Caki2 (cell line): ENCODE data around the gene GALNT9. TPM values are rescaled to one million over a fixed set of nuclear protein-coding genes. Genes with fewer than 3 reads are reported as not detected.
"Not testable (repeated sequence)": the region's sequence is repeated elsewhere in the genome, so short reads cannot be mapped to it uniquely, and the experiment has no call there.

Experiments
- DNase-seq: peaks from one replicate; pipeline ENCODE4 v3.0.0-alpha.2; 2015; ENCODE audit warnings: low read depth
- in situ Hi-C: cut with HindIII; loops from 2 replicates; pipeline ENCODE4 v1.10.0; 2016; ENCODE audit warnings: low sequenced_read_pairs, low pct_unique_long_range_greater_than_20kb, mixed read lengths
- total RNA-seq: library from RNA; depleted of rRNA; stranded (reverse); fragments of >200 nt; shearing (Covaris generic); gene quantifications from 2 replicates; pipeline ENCODE4 v1.2.3, GENCODE V29; 2014; ENCODE audit warnings: low replicate concordance

The GALNT9 gene
- total RNA-seq, 1 experiment from 2014 or later = 14.6 TPM

GRCh38 chr12:132307976-132308852 lies 21.2 kb downstream of the GALNT9 start:
- in situ Hi-C loops = no loop called here
- no peak for DNase-seq

GRCh38 chr12:132306885-132307191 lies 22.6 kb downstream of the GALNT9 start:
- DNase-seq = no peak
- in situ Hi-C loops = no loop called here

GRCh38 chr12:132305991-132306884 lies 23.2 kb downstream of the GALNT9 start:
- no peak for DNase-seq
- in situ Hi-C loops = no loop called here

- in situ Hi-C loops = no loop called here
Measured at GRCh38 chr12:132305560-132305966, 23.8 kb downstream of the GALNT9 start.

GRCh38 chr12:132304866-132305265 lies 24.5 kb downstream of the GALNT9 start:
- DNase-seq, in situ Hi-C loops: not testable (repeated sequence)

More at GRCh38 chr12:132305560-132305966, 23.8 kb downstream of the GALNT9 start:
- no peak for DNase-seq

GRCh38 chr12:132303853-132304373 lies 25.5 kb downstream of the GALNT9 start:
- DNase-seq, in situ Hi-C loops: not testable (repeated sequence)

GRCh38 chr12:132302466-132303358 lies 26.7 kb downstream of the GALNT9 start:
- in situ Hi-C loops = no loop called here
- DNase-seq = no peak

GRCh38 chr12:132300789-132301722 lies 28.3 kb downstream of the GALNT9 start:
- DNase-seq = no peak
- in situ Hi-C loops = no loop called here

- in situ Hi-C loops = no loop called here
- DNase-seq = no peak
Measured at GRCh38 chr12:132296063-132296462, 33.3 kb downstream of the GALNT9 start.

- in situ Hi-C loops, DNase-seq: not testable (repeated sequence)
Measured at GRCh38 chr12:132295561-132295960, 33.8 kb downstream of the GALNT9 start.

- DNase-seq = no peak
- in situ Hi-C loops = no loop called here
Measured at GRCh38 chr12:132295101-132295526, 34.3 kb downstream of the GALNT9 start.

GRCh38 chr12:132294121-132295034 lies 35.0 kb downstream of the GALNT9 start:
- DNase-seq = no peak
- in situ Hi-C loops = no loop called here

GRCh38 chr12:132292328-132293319 lies 36.8 kb downstream of the GALNT9 start:
- DNase-seq = no peak
- in situ Hi-C loops = no loop called here

- in situ Hi-C loops = no loop called here
- no peak for DNase-seq
Measured at GRCh38 chr12:132291402-132292175, 37.8 kb downstream of the GALNT9 start.
